Mesenchymal stem cell (in vitro differentiated cells and primary cell): Measurements from ENCODE around the gene PPM1E.

Experiments used
- DNase-seq: peaks from one replicate; pipeline ENCODE4 v3.0.0-alpha.2; 2013
- H2AFZ ChIP-seq: one replicate; pipeline ENCODE4 v1.6.1; 2013; ENCODE audit warnings: low read depth, mild to moderate bottlenecking, control low read depth, inconsistent platforms, low read length, moderate library complexity
- H2AK5ac ChIP-seq: 2 replicates; pipeline ENCODE4 v1.6.1; 2013; ENCODE audit warnings: low read length, moderate library complexity, mild to moderate bottlenecking, inconsistent platforms; ENCODE audit not compliant: severe bottlenecking
- H2BK120ac ChIP-seq: one replicate; pipeline ENCODE4 v1.6.1; 2013; ENCODE audit warnings: low read depth, mild to moderate bottlenecking, inconsistent platforms, low read length, moderate library complexity
- H2BK12ac ChIP-seq, 2 experiments: one replicate each; pipeline ENCODE4 v1.6.1; 2013; ENCODE audit warnings: inconsistent platforms in 2 of 2, low read length in 2 of 2, mild to moderate bottlenecking in 2 of 2, moderate library complexity in 2 of 2, control low read depth in 1 of 2
- H2BK15ac ChIP-seq: one replicate; pipeline ENCODE4 v1.6.1; 2013; ENCODE audit warnings: mild to moderate bottlenecking, low read depth, inconsistent platforms; ENCODE audit not compliant: poor library complexity, severe bottlenecking
- H2BK5ac ChIP-seq: 2 replicates; pipeline ENCODE4 v1.6.1; 2013; ENCODE audit warnings: low read depth, mild to moderate bottlenecking, low read length, control low read depth, inconsistent platforms; ENCODE audit not compliant: poor library complexity, severe bottlenecking
- H3K14ac ChIP-seq, 2 experiments: one replicate each; pipeline ENCODE4 v1.6.1; 2013; ENCODE audit warnings: inconsistent platforms in 2 of 2, low read length in 2 of 2, control low read depth in 1 of 2, mild to moderate bottlenecking in 1 of 2, moderate library complexity in 1 of 2
- H3K18ac ChIP-seq, 2 experiments: one replicate each; pipeline ENCODE4 v1.6.1; 2013; ENCODE audit warnings: inconsistent platforms in 2 of 2, low read length in 2 of 2, control low read depth in 1 of 2, low read depth in 1 of 2, mild to moderate bottlenecking in 1 of 2
- H3K23ac ChIP-seq, 2 experiments: one replicate each; pipeline ENCODE4 v1.6.1; 2013; ENCODE audit warnings: inconsistent platforms in 2 of 2, low read length in 2 of 2, mild to moderate bottlenecking in 2 of 2, moderate library complexity in 2 of 2, control low read depth in 1 of 2
- H3K27ac ChIP-seq: 2 replicates; pipeline ENCODE4 v1.5.1; 2013; ENCODE audit warnings: mild to moderate bottlenecking, moderate library complexity, low read length, control low read depth, inconsistent platforms; ENCODE audit not compliant: poor library complexity, severe bottlenecking
- H3K27me3 ChIP-seq, 2 experiments: 2 replicates each; pipeline versions ENCODE4 v1.6.1 to v1.7.0; 2013; ENCODE audit warnings: low read length in 2 of 2, mild to moderate bottlenecking in 2 of 2, moderate library complexity in 2 of 2, control low read depth in 1 of 2, inconsistent platforms in 1 of 2; ENCODE audit not compliant: control insufficient read depth in 1 of 2, insufficient read depth in 1 of 2
- H3K36me3 ChIP-seq, 2 experiments: 2 replicates each; pipeline versions ENCODE4 v1.6.1 to v1.7.0; 2013; ENCODE audit warnings: low read length in 2 of 2, control low read depth in 1 of 2, inconsistent platforms in 1 of 2, low read depth in 1 of 2, mild to moderate bottlenecking in 1 of 2; ENCODE audit not compliant: insufficient read depth in 2 of 2, control insufficient read depth in 1 of 2
- H3K4ac ChIP-seq, 2 experiments: one replicate each; pipeline ENCODE4 v1.6.1; 2013; ENCODE audit warnings: inconsistent platforms in 2 of 2, low read length in 2 of 2, mild to moderate bottlenecking in 2 of 2, moderate library complexity in 2 of 2, control low read depth in 1 of 2, low read depth in 1 of 2
- H3K4me1 ChIP-seq: 2 replicates; pipeline ENCODE4 v1.6.1; 2013; ENCODE audit warnings: low read depth, low read length, control low read depth; ENCODE audit not compliant: control insufficient read depth, insufficient read depth
- H3K4me2 ChIP-seq: 2 replicates; pipeline ENCODE4 v1.6.1; 2013; ENCODE audit warnings: low read length, mild to moderate bottlenecking, inconsistent platforms; ENCODE audit not compliant: poor library complexity, severe bottlenecking
- H3K4me3 ChIP-seq, 2 experiments: 2 replicates each; pipeline versions ENCODE4 v1.5.1 to v1.7.0; 2013; ENCODE audit warnings: low read length in 2 of 2, mild to moderate bottlenecking in 2 of 2, control low read depth in 1 of 2, low read depth in 1 of 2; ENCODE audit not compliant: insufficient read depth in 1 of 2
- H3K79me1 ChIP-seq: replicated peaks from 2 replicates; pipeline ENCODE4 v1.6.1; 2013; ENCODE audit warnings: mild to moderate bottlenecking, control low read depth, low read length, inconsistent platforms; ENCODE audit not compliant: poor library complexity, severe bottlenecking
- H3K9ac ChIP-seq: 2 replicates; pipeline ENCODE4 v1.7.0; 2013; ENCODE audit warnings: mild to moderate bottlenecking, low read length, moderate library complexity
- H3K9me3 ChIP-seq: 2 replicates; pipeline ENCODE4 v1.7.0; 2013; ENCODE audit warnings: mild to moderate bottlenecking, low read length; ENCODE audit not compliant: control insufficient read depth
- H4K8ac ChIP-seq: one replicate; pipeline ENCODE4 v1.6.1; 2013; ENCODE audit warnings: inconsistent platforms, mild to moderate bottlenecking, low read length, moderate library complexity
- H4K91ac ChIP-seq: one replicate; pipeline ENCODE4 v1.6.1; 2013; ENCODE audit warnings: mild to moderate bottlenecking, low read length, inconsistent platforms
- WGBS: methylation state at CpG from one replicate; pipeline ENCODE4 v1.1.7; 2013; ENCODE audit warnings: mixed read lengths; 5-methylcytosine and 5-hydroxymethylcytosine counted together

PPM1E gene

DNA sequence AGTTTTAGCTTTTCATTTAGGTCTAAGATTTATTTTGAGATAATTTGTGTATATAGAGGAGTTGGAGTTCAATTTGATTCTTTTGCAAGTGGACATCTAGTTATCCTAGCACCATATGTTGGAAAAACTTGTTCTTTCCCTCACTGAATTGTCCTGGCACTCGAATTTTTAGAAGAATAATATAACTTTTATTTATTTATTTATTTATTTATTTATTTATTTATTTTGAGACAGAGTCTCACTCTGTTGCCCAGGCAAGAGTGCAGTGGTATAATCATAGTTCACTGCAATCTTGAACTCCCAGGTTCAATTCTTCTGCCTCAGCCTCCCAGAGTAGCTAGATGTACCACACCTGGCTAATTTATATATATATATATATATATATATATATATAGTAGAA is 29.4 kb downstream of the PPM1E start:
- Histone ChIP-seq H3K4me3 (no peak overlapping the region), H3K18ac (no peak overlapping the region), H3K9ac (no peak overlapping the region), H2AK5ac (no peak overlapping the region), H2BK15ac (no peak overlapping the region), H4K8ac (no peak overlapping the region), H3K27ac (no peak overlapping the region), H3K36me3 (no peaks in the 10 kb centered on the region), H4K91ac (no peak overlapping the region), H2BK12ac (no peak overlapping the region), H3K14ac (no peak overlapping the region), H3K9me3 (no peaks in the 10 kb centered on the region), H2AFZ (no peak overlapping the region), H3K4ac (no peak overlapping the region), H3K79me1 (no peaks in the 10 kb centered on the region), H3K27me3 (no peaks in the 10 kb centered on the region), H2BK120ac (no peak overlapping the region), H3K4me1 (no peaks in the 10 kb centered on the region), H2BK5ac (no peak overlapping the region), H3K23ac (no peak overlapping the region), H3K4me2 (no peak overlapping the region)
- WGBS, result no CpG with 5 or more reads among the region's 1 CpG
- DNase-seq, result no peak

DNA sequence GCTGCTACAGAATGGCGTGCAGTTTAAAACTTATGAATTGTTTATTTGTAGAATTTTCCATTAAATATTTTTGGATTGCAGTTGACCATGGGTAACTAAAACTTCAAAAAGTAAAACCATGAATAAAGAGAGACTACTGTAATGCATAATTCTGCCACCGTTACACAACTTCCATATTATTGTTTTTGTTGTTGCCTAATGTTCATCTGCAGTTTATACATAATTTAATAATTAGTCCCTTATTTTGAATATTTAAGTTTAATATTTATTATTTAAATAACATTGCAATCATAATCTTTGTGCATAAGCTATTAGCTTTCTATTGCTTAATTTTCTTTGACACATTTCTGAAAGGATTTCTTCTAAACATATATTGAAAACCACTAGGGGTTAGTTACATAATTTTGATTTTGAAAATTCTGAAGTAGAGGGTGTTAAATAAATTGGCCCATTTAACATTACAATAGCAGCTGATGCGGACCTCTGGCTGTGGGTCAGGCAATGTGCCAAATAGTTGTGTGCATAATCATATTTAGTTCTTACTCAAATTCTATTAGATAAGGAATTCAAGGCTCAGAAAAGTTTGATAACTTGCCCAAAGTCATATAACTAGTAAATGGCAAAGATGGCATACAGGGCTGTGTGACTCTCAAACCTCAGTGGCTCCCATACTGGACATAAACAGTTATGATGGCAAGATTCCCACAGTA is 31.1 kb downstream of the PPM1E start:
- no peaks in the 10 kb centered on the region for H3K27me3 ChIP-seq
- no peaks in the 10 kb centered on the region for H3K4me1 ChIP-seq
- H3K4me2 ChIP-seq, result no peak overlapping the region
- no peak overlapping the region for H4K91ac ChIP-seq
- no peak overlapping the region for H4K8ac ChIP-seq
- H3K36me3 ChIP-seq, result no peaks in the 10 kb centered on the region
- H3K14ac ChIP-seq, result no peak overlapping the region
- peak; percentile 15 for DNase-seq
- H3K9ac ChIP-seq, result peak overlapping the region; percentile 78
- H2BK15ac ChIP-seq, result no peak overlapping the region
- H3K23ac ChIP-seq, result no peak overlapping the region
- no peak overlapping the region for H3K4me3 ChIP-seq
- no peak overlapping the region for H2BK120ac ChIP-seq
- no peak overlapping the region for H2AK5ac ChIP-seq
- no peak overlapping the region for H2BK5ac ChIP-seq
- H2BK12ac ChIP-seq, result no peak overlapping the region
- no peak overlapping the region for H2AFZ ChIP-seq
- no peaks in the 10 kb centered on the region for H3K79me1 ChIP-seq
- H3K9me3 ChIP-seq, result no peaks in the 10 kb centered on the region
- 20% methylated on average over 1 of the region's 3 CpGs for whole genome bisulfite sequencing
- no peak overlapping the region for H3K27ac ChIP-seq
- no peak overlapping the region for H3K4ac ChIP-seq
- H3K18ac ChIP-seq, result no peak overlapping the region

DNA sequence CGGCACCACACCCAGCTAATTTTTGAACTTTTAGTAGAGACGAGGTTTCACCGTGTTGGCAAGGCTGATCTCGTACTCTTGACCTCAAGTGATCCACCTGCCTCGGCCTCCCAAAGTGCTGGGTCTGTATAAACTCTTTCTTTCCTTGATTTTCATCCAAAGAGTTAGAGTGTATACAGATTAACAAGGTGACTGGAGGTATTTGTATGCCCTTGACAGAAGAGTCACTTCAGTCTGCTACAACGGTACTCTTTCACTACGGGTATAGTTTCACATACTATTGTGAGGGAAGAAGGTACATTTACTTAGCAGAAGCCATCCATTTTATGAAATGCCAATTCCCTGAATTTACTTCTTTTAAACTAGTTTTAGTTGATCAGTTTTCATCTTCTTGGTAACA is 32.5 kb downstream of the PPM1E start:
- Histone ChIP-seq H3K14ac (no peak overlapping the region), H3K79me1 (no peaks in the 10 kb centered on the region), H3K4me1 (no peaks in the 10 kb centered on the region), H2BK15ac (no peak overlapping the region), H3K4me3 (no peak overlapping the region), H3K27ac (no peak overlapping the region), H2BK12ac (no peak overlapping the region), H3K4me2 (no peak overlapping the region), H3K4ac (no peak overlapping the region), H2AFZ (no peak overlapping the region), H2AK5ac (no peak overlapping the region), H3K36me3 (no peaks in the 10 kb centered on the region), H4K91ac (no peak overlapping the region), H3K9ac (no peak overlapping the region), H4K8ac (no peak overlapping the region), H2BK120ac (no peak overlapping the region), H3K23ac (no peak overlapping the region), H3K9me3 (no peaks in the 10 kb centered on the region), H2BK5ac (no peak overlapping the region), H3K27me3 (no peaks in the 10 kb centered on the region), H3K18ac (no peak overlapping the region)
- WGBS, result 92% methylated on average over 5 of the region's 7 CpGs
- no peak for DNase-seq

DNA sequence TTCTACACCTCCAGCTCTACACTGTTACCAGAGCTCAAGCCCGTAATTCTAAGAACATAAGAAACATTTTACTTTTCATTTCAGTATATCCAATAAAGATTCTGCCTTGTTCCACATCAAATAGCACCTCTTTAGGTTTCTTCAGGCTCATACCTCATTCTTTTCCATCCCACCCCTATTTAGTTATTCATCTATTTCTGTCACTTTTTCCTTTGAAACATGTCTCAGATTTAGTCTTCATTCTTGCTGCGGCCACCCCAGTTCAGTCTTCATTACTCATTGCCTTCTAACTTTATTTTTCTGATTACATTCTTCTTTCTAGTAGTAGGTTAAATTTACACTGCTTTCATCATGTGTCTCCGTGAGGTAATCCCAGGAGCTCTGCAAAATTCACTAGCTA is 33.5 kb downstream of the PPM1E start:
- Histone ChIP-seq H3K4ac (no peak overlapping the region), H3K79me1 (no peaks in the 10 kb centered on the region), H3K27ac (no peak overlapping the region), H2AK5ac (no peak overlapping the region), H2AFZ (no peak overlapping the region), H3K27me3 (no peaks in the 10 kb centered on the region), H3K23ac (no peak overlapping the region), H2BK15ac (no peak overlapping the region), H2BK120ac (no peak overlapping the region), H3K4me3 (no peak overlapping the region), H3K9me3 (no peaks in the 10 kb centered on the region), H2BK5ac (no peak overlapping the region), H4K91ac (no peak overlapping the region), H3K14ac (no peak overlapping the region), H4K8ac (no peak overlapping the region), H3K36me3 (no peaks in the 10 kb centered on the region), H3K18ac (no peak overlapping the region), H3K4me2 (no peak overlapping the region), H3K4me1 (no peaks in the 10 kb centered on the region), H2BK12ac (no peak overlapping the region), H3K9ac (no peak overlapping the region)
- WGBS, result 85% methylated on average over 3 of the region's 3 CpGs
- no peak for DNase-seq
